Inflammatory macrophage treated with lipopolysaccharide for 4 hours (primary cell): ENCODE measurements around the gene GMEB2.
A peak's percentile ranks its signal among the peaks of the same experiment; 100 is the strongest.

Experiments
- DNase-seq: peaks from one replicate; pipeline ENCODE4 v3.0.0-alpha.2; 2020

The GMEB2 gene

DNA sequence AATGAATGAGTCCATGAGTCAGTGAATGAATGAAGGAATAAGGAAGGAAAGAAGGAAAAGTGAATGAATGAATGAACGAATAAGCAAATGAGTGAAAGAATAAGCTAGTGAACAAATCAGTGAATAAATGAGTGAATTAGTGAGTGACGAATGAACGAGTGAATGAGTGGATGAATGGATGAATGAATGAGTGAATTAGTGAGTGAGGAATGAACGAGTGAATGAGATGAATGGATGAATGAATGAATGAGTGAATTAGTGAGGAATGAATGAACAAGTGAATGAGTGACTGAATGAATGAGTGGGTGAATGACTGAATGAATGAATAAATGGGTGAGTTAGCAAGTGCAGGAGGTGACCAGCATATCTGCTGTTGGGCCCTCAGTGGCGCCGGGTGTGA is 83.2 kb downstream of the GMEB2 start:
- DNase-seq = no peak

DNA sequence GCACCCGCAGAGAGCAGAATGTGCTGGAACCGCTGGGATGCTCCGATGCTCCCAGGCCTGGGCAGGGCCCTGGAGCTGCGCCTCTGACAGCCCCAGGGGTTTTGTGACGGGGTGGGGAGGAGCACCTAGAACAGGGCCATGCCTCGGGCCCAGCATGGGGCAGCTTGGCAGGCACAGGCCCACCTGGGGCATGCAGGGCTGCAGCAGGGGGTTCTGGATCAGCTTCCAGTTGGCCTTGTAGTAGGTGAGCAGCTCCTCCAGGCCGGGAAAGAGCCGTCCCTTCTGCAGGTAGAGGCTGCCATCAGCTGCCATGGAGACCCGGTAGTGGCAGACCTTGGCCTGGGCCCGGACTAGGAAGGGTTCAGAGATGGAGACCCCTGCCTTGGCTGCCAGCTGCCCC is 83.8 kb downstream of the GMEB2 start:
- DNase-seq = no peak

DNA sequence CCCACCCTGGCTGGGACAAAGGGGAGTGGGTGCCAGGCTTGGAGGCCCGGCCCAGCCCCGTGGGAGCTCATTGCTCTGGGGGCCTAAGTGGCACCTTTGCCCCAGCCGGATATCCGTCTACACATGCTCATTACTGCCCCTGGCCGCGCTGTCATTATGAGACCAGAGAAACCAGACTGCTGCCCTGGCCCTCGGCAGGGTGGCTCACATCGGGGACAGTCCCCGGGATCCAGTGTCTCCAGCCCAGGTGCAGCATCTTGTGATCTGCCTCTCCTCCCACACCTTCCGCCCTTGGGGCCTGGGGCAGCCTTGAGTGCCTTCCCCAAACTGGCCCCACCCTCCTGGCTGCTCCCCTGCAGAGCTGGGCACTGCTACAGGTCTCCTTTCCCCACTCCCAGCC is 84.2 kb downstream of the GMEB2 start:
- no peak for DNase-seq

DNA sequence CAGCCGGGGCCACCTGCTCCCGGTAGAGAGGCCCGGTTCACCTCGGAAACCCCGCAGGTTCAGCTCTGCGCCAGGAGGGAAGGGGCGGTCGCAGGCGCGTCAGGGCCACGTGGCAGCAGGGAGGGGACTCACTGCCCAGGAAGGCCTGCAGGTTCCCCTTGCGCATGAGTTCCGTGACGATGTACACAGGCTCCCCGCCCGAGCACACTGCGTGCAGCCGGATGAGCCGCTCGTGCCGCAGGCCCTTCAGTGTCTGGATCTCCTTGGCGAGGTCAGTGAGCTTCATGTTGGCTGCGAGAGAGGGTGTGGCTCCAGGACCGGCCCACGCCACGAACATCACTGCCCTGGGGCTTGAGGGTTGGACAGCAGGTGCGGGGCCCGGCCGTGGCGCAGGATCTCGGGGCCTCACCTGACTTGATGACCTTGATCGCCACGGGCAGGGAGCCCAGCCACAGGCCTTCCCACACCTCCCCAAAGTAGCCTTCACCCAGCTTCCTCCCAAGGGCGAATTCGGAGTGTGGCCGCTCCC is 84.8 kb downstream of the GMEB2 start:
- DNase-seq = no peak

DNA sequence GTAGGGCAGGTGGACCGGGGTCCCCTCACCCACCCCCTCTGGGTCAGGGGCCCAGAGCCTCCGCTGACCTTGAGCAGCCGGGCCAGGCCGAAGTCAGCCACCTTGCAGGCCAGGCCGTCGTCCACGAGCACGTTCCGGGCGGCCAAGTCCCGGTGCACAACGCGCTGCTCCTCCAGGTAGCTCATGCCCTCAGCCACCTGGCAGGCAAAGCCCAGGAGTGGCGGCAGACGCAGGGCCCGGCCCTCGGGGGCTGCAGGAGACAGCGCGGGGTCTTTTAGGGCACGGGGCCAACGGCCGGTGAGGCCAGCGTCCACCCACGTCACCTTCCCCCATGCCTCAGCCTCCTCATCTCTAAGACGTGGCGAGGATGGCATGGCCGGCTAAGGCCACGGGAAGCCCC is 85.5 kb downstream of the GMEB2 start:
- DNase-seq = no peak

DNA sequence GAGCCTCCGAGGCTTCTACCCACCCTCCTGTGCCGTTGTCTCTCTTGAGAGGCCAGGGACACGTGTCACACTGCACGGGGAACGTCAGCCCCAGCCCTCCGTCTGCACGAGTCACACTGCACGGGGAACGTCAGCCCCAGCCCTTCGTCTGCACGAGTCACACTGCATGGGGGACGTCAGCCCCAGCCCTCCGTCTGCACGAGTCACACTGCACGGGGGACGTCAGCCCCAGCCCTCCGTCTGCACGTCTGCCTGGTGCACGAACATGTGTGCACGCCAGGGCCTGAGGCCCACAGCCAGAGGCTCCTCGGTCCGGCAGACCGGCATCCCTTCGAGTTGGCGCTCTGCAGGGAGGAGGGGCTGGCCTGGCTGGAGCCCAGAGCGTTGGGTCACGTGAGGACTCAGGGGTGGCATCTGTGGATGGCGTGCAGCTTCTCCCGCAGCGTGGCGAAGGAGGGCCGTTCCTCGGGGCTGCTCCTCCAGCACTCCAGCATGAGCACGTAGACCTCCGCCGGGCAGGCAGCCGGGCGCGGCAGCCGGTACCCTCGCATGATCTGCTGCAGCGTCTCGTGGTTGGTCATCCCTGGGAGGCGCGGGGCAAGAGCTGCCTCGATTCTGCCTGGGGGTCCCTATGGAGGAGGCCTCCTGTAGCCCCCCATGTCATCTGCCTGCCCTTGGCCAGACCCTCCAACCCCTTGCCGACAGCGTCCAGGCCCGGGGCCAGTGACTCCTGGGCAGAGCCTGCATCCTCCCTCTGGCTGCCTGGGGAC is 86.3 kb downstream of the GMEB2 start:
- DNase-seq = no peak

DNA sequence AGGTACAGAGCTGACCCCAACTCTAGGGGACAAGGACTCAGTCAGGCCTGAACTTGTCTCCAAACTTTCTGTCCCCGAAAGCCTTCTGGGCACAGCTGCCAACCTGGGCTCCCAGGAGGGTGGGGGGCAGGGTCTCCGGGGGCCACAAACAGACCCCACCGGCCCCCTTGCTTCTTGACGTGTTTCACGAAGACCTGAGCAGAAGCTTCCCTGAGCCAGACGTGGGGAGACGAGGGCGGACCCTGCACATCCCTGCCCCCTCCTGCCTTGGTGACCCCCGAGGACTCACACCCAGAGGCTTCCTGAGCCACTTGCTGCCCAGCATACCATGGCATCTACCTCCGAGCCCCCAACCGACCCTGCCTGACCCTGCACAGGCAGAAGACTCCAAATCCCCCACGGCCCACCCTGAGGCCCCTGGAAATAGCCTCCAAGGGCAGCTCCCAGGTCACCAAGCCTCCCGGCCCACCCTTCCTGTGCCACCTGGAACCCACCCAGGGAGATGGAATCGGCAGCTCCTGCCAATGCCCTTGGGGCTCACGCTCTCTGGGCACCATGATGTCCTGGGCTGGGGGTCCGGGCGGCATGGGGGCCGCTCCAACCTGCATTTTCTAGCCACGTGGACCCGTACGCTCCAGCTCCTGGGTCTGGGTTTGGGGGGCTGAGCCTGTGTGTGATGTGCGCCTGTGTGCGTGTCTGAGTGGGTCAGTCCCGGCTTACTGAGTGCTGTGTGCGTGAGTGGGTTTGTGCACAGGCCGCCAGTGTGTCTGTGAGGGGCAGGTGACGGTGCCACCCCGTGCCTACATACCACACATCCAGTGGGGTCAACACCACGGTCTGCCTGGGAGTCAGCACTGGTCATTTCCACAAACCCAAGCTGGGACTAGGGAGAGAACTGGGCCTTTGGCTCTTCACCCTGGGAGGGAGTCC is 87.2 kb downstream of the GMEB2 start:
- DNase-seq = no peak

DNA sequence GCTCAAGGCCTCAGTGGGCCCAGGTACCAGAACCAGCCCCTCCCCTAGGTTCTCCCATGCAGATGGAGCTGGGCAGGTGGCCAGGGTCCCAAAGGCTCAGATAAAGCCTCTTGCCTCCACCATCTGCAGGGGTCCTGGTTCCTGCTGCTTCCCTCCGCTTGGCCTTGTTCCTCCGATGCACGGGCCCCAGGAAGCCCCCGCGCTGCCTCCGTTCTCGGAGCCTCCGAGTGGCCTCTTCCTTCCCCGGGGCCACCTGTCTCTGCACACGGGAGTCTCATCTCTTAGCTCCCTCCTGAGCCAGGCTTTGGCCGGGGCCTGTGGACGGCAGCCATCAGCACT is 87.8 kb downstream of the GMEB2 start:
- DNase-seq = no peak

DNA sequence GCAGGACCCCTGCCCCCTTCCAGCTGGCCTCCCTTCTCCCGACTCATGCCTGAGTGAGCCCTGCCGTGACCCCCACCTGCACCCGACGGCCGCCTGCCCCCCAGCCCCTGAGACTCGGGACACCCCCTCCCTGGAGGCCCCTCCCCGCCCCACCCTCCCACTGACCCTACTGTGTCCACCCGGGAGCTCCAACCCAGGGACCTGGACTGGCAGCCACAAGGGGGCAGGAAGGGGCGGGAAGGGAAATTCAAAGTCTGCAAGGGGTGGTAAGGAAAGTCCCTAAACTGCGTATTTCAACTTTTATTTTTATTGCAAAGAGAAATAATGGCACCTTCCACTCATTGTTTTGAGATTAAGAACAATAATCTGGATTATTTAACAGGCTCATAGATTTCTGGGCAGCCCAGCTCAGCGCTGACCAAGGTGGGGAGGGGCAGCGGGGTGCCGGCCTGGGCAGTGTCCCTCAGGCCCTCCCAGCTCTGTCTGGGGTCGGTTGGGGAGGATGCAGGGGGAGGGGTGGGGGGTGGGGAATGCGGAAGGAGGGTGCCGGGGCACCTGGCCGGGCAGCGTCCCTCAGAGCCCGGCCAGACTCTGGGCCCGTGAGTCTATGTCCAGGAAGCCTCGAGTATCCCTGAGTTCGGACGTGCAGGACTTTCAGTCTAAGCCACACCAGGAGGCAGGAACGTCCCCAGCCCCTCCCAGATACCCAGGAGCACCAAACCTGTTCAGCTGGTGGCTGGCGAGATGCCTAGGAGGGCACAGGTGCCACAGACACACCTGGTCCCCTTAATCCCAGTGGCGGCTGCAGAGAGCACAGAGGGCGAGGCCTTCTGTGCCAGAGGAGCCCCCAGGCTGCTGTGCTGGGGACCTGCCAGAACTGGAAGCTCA is 88.5 kb downstream of the GMEB2 start:
- peak; percentile 27 for DNase-seq
